C1 segment of cervical spinal cord (tissue), 14 donors: ENCODE data around the gene DOK6.
"Not testable (repeated sequence)": the region's sequence is repeated elsewhere in the genome, so short reads cannot be mapped to it uniquely, and the experiment has no call there.

Experiments used
- DNase-seq, 14 donors: peaks; one replicate each; lab custom pipeline; 2025; lab: John Stamatoyannopoulos, UW

Gene DOK6

GRCh38 chr18:69804776-69805501 is 404.3 kb downstream of the DOK6 start:
- no peak for DNase-seq

- DNase-seq, result no peak
Measured at GRCh38 chr18:69808399-69808798, 407.7 kb downstream of the DOK6 start.

GRCh38 chr18:69813559-69813958 is 412.9 kb downstream of the DOK6 start:
- DNase-seq, result no peak

- DNase-seq, result no peak
Measured at GRCh38 chr18:69814861-69815385, 414.2 kb downstream of the DOK6 start.

- DNase-seq, result no peak
Measured at GRCh38 chr18:69817335-69817940, 416.8 kb downstream of the DOK6 start.

- no peak for DNase-seq
Measured at GRCh38 chr18:69819460-69819859, 418.8 kb downstream of the DOK6 start.

- no peak for DNase-seq
Measured at GRCh38 chr18:69820538-69820937, 419.9 kb downstream of the DOK6 start.

- DNase-seq, result no peak
Measured at GRCh38 chr18:69830189-69830588, 429.5 kb downstream of the DOK6 start.

GRCh38 chr18:69834980-69835379 is 434.3 kb downstream of the DOK6 start:
- DNase-seq, result not testable (repeated sequence)

- DNase-seq, result no peak
Measured at GRCh38 chr18:69838003-69838402, 437.3 kb downstream of the DOK6 start.

- peak in 1 of 14 donors; percentile 7 for DNase-seq
Measured at GRCh38 chr18:69838620-69839411, 438.1 kb downstream of the DOK6 start.

- peak in 1 of 14 donors; percentile 33 for DNase-seq
Measured at GRCh38 chr18:69839497-69839896, 438.8 kb downstream of the DOK6 start.

- peak in 3 of 14 donors; percentile 5 to 91 (median 15) for DNase-seq
Measured at GRCh38 chr18:69840001-69840400, 439.3 kb downstream of the DOK6 start.

- DNase-seq, result no peak
Measured at GRCh38 chr18:69840445-69840844, 439.8 kb downstream of the DOK6 start.

GRCh38 chr18:69841117-69841516 is 440.4 kb downstream of the DOK6 start:
- no peak for DNase-seq

- DNase-seq, result no peak
Measured at GRCh38 chr18:69843015-69843414, 442.3 kb downstream of the DOK6 start.

GRCh38 chr18:69844656-69845055 is 444.0 kb downstream of the DOK6 start:
- DNase-seq, result no peak

- peak in 1 of 14 donors; percentile 62 for DNase-seq
Measured at GRCh38 chr18:69845593-69846506, 445.2 kb downstream of the DOK6 start.

- DNase-seq, result no peak
Measured at GRCh38 chr18:69853051-69853450, 452.4 kb downstream of the DOK6 start.

- no peak for DNase-seq
Measured at GRCh38 chr18:69854455-69854854, 453.8 kb downstream of the DOK6 start.

- DNase-seq, result no peak
Measured at GRCh38 chr18:69858897-69859296, 458.2 kb downstream of the DOK6 start.
